HepG2 (cell line): ENCODE results near the gene TAF13. TPM values are rescaled to one million over a fixed set of nuclear protein-coding genes. Genes with fewer than 3 reads are reported as not detected.

ENCODE experiments used
- AHDC1 ChIP-seq: sonication (generic); formaldehyde crosslinking; IDR thresholded peaks from 2 replicates; pipeline ENCODE4 v1.5.1; 2020; ENCODE audit warnings: mild to moderate bottlenecking, missing genetic modification reagents, borderline replicate concordance
- AKAP8 ChIP-seq: sonication (generic); formaldehyde crosslinking; IDR thresholded peaks from 2 replicates; pipeline ENCODE4 v1.5.1; 2020; ENCODE audit warnings: mild to moderate bottlenecking, missing genetic modification reagents
- JUND ChIP-seq: sonication (generic); formaldehyde crosslinking; IDR thresholded peaks from 2 replicates; pipeline ENCODE4 v1.8.0; 2022; ENCODE audit warnings: mild to moderate bottlenecking, missing genetic modification reagents
- MAFG ChIP-seq: sonication (generic); formaldehyde crosslinking; IDR thresholded peaks from 2 replicates; pipeline ENCODE4 v1.5.1; 2020; ENCODE audit warnings: mild to moderate bottlenecking, missing genetic modification reagents
- MXD1 ChIP-seq: sonication (generic); formaldehyde crosslinking; IDR thresholded peaks from 2 replicates; pipeline ENCODE4 v1.4.0; 2020; ENCODE audit warnings: mild to moderate bottlenecking, missing genetic modification reagents
- MXD4 ChIP-seq: IDR thresholded peaks from 2 replicates; pipeline ENCODE4 v1.6.1; 2016; ENCODE audit warnings: mild to moderate bottlenecking, missing biosample characterization, missing genetic modification reagents
- U2AF2 ChIP-seq: fragments of 200-400 bp; formaldehyde crosslinking; IDR thresholded peaks from 2 replicates; pipeline ENCODE4 v1.6.1; 2017; ENCODE audit warnings: low read depth, mild to moderate bottlenecking, low read length
- USF2 ChIP-seq, 2 experiments: sonication (generic) in 1 of 2; formaldehyde crosslinking in 1 of 2; IDR thresholded peaks; 2 replicates each; pipeline versions ENCODE4 v1.5.1 to v1.6.1; 2011 to 2020; ENCODE audit warnings: borderline replicate concordance in 1 of 2, low read depth in 1 of 2, low read length in 1 of 2, mild to moderate bottlenecking in 1 of 2, missing genetic modification reagents in 1 of 2, moderate library complexity in 1 of 2
- ZIK1 ChIP-seq: sonication (generic); formaldehyde crosslinking; IDR thresholded peaks from 2 replicates; pipeline ENCODE4 v1.5.0; 2020; ENCODE audit warnings: mild to moderate bottlenecking, low read depth, missing genetic modification reagents, borderline replicate concordance
- ZNF512 ChIP-seq: sonication (generic); formaldehyde crosslinking; IDR thresholded peaks from 2 replicates; pipeline ENCODE4 v1.4.0; 2020; ENCODE audit warnings: mild to moderate bottlenecking, missing genetic modification reagents
- polyA plus RNA-seq, 8 experiments: library from polyadenylated mRNA; depleted of rRNA in 3 of 8; stranded (reverse) in 7 of 8; unstranded in 1 of 8; fragments of >200 nt; fragmentation: Illumina TruSeq in 4 of 8; extraction: Trizol in 4 of 8; gene quantifications; 2 replicates each; pipeline versions ENCODE4 v1.2.1 to v1.2.3, GENCODE V29; 2011 to 2016; ENCODE audit warnings: low read depth in 4 of 8, missing spikeins in 1 of 8, mixed read lengths in 1 of 8; ENCODE audit not compliant: insufficient read depth in 1 of 8
- total RNA-seq, 5 experiments: library from RNA; depleted of rRNA; stranded (reverse); fragments of >200 nt; fragmentation: Illumina TruSeq; extraction: Trizol; gene quantifications; 2 replicates each; pipeline ENCODE4 v1.2.3, GENCODE V29; 2016; ENCODE audit warnings: low read depth in 1 of 5

Gene TAF13
- total and polyA plus RNA-seq, 2 of the 13 experiments (the other 11 are each of a cell fraction or from before 2014, with no cell fraction given): 11.5 to 36.3 TPM

- TF ChIP-seq ZNF512 (CRISPR knock-in tag) (no peak), AKAP8 (CRISPR knock-in tag) (peak; percentile 18; the same call in 1 of the 2 replicates), JUND (CRISPR knock-in tag) (peak; percentile 63), USF2 (IDR thresholded peaks at IDR 0.05; ENCODE audit: low read depth, low read length) (no peak), USF2 (CRISPR knock-in tag; IDR thresholded peaks at IDR 0.05; ENCODE audit: borderline replicate concordance) (no peak), AHDC1 (CRISPR knock-in tag) (no peak), MAFG (CRISPR knock-in tag) (0 out of 2 replicates have a peak, but pooled peaks have one; percentile 24), MXD1 (CRISPR knock-in tag) (peak; percentile 27), ZIK1 (CRISPR knock-in tag) (no peak; the same call in none of the 2 replicates), U2AF2 (0 out of 2 replicates have a peak, but pooled peaks have one; percentile 49), MXD4 (peak; percentile 70; the same call in 1 of the 2 replicates)
These were observed 14.6 kb upstream of the TAF13 start, which contains the start of gene TMEM167B (continued) for GRCh38 chr1:109090196-109091077.
